ENCODE measurements around the gene EPHB6. TPM values are rescaled to one million over a fixed set of nuclear protein-coding genes. Genes with fewer than 3 reads are reported as not detected.

EPHB6 gene
- total RNA-seq, 1 donor: 4.0 TPM

DNA sequence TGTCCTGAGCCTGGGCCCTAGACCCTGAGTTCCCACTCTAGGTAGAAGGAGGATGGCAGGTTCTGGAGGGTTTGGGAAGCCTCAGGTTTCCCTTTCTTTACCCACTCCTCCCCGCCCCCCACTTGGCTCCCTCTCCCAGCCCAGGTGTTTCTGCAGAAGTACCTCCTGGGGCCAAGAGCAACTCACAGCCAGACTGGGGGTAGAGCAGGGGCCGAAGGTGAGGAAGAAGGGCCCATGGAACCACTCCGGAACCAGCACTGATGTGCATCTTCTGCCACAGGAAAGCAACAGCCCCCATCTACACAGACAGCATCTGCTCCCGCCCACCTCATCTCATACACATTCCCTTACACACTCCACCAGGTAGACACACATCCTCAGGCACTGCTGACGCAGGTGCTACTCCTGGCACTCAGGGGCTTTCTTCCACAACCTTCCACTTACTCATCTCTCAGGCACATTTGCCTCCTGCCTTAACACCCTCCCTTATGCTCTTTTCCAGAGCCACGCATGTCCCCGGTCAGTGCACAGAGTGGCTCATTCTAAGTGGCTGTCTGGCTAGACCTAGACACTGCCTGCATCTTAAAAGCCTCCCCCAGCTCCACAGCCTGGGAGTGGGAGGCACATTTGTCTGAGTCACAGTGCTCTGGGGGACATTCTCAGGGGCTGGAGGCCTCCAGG lies 1.8 kb downstream of the EPHB6 start:
- Histone ChIP-seq H3K36me3 (ENCODE audit: insufficient read depth, low read length) (no peaks in the 10 kb centered on the region), H4K20me1 (ENCODE audit: insufficient read depth, low read length) (no peaks in the 10 kb centered on the region), H2AFZ (ENCODE audit: low read length) (no peak overlapping the region), H3K9me3 (ENCODE audit: low read depth, low read length) (no peaks in the 10 kb centered on the region), H3K4me3 (ENCODE audit: insufficient read depth, low read length) (no peak overlapping the region), H3K4me1 (ENCODE audit: insufficient read depth, low read length) (peaks cover 8% of the 10 kb centered on the region), H3K79me2 (ENCODE audit: insufficient read depth, low read length) (no peaks in the 10 kb centered on the region), H3K27me3 (ENCODE audit: insufficient read depth, low read length) (peaks cover 11% of the 10 kb centered on the region), H3K27ac (ENCODE audit: low read depth, low read length) (no peak overlapping the region), H3K4me2 (ENCODE audit: insufficient read depth, low read length) (no peak overlapping the region)
- TF ChIP-seq, protein P1, sequence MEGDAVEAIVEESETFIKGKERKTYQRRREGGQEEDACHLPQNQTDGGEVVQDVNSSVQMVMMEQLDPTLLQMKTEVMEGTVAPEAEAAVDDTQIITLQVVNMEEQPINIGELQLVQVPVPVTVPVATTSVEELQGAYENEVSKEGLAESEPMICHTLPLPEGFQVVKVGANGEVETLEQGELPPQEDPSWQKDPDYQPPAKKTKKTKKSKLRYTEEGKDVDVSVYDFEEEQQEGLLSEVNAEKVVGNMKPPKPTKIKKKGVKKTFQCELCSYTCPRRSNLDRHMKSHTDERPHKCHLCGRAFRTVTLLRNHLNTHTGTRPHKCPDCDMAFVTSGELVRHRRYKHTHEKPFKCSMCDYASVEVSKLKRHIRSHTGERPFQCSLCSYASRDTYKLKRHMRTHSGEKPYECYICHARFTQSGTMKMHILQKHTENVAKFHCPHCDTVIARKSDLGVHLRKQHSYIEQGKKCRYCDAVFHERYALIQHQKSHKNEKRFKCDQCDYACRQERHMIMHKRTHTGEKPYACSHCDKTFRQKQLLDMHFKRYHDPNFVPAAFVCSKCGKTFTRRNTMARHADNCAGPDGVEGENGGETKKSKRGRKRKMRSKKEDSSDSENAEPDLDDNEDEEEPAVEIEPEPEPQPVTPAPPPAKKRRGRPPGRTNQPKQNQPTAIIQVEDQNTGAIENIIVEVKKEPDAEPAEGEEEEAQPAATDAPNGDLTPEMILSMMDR (IDR thresholded peaks at IDR 0.05; ENCODE audit: extremely low read depth, low read depth, low read length): no peak
- DNase-seq (ENCODE audit: insufficient read length, low spot score, missing footprints): no peak

DNA sequence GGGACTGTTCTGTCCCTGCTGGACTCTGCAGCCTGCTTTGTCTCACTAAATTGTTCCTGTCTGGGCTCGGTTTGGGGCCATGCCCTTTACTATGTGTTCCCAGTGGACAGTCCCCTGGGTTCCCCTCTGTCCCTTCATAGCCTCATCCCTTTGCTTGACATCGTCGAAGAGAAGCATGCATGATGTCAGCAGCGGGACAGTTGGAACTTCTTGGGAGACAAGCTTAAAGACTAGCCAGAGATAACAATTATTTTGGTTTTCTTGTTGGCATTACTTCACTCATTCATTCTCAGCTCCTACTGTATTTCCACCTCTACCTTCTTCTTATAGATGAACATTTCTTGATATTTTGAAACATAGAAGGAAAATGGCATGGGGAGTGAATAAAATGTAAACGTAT lies 2.7 kb downstream of the EPHB6 start:
- H3K4me1 ChIP-seq (ENCODE audit: insufficient read depth, low read length): peaks cover 8% of the 10 kb centered on the region
- TF ChIP-seq, protein P1 (IDR thresholded peaks at IDR 0.05; ENCODE audit: extremely low read depth, low read depth, low read length): no peak
- H3K27ac ChIP-seq (ENCODE audit: low read depth, low read length): no peak overlapping the region
- DNase-seq (ENCODE audit: insufficient read length, low spot score, missing footprints): no peak
- H3K9me3 ChIP-seq (ENCODE audit: low read depth, low read length): no peaks in the 10 kb centered on the region
- H3K36me3 ChIP-seq (ENCODE audit: insufficient read depth, low read length): no peaks in the 10 kb centered on the region
- H3K4me3 ChIP-seq (ENCODE audit: insufficient read depth, low read length): no peak overlapping the region
- H3K27me3 ChIP-seq (ENCODE audit: insufficient read depth, low read length): peaks cover 7% of the 10 kb centered on the region
- no peak overlapping the region for H3K4me2 ChIP-seq (ENCODE audit: insufficient read depth, low read length)
- H3K79me2 ChIP-seq (ENCODE audit: insufficient read depth, low read length): no peaks in the 10 kb centered on the region
- H4K20me1 ChIP-seq (ENCODE audit: insufficient read depth, low read length): no peaks in the 10 kb centered on the region
- no peak overlapping the region for H2AFZ ChIP-seq (ENCODE audit: low read length)

DNA sequence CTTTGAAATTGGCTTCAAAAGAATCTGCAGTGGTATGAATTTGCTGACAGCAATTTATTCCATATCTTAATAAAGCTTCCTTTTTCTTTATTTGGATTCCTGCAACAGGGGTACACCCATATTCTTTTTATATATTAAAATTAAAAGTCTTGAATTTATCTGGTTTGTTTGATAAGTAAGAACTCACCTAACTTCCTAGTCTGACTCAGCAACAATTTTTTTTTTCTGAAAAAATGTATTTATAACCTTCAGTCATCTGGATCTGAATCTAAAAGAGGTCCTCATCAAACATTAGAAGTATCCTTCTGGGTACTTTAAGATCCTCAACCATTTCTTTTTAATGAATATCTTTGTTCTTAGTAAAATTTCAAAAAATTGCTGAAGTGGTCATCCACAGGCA lies 4.5 kb downstream of the EPHB6 start:
- DNase-seq (ENCODE audit: insufficient read length, low spot score, missing footprints): no peak
- Histone ChIP-seq H3K27ac (ENCODE audit: low read depth, low read length) (no peak overlapping the region), H4K20me1 (ENCODE audit: insufficient read depth, low read length) (no peaks in the 10 kb centered on the region), H3K79me2 (ENCODE audit: insufficient read depth, low read length) (no peaks in the 10 kb centered on the region), H2AFZ (ENCODE audit: low read length) (no peak overlapping the region), H3K36me3 (ENCODE audit: insufficient read depth, low read length) (no peaks in the 10 kb centered on the region), H3K4me3 (ENCODE audit: insufficient read depth, low read length) (no peak overlapping the region), H3K9me3 (ENCODE audit: low read depth, low read length) (no peaks in the 10 kb centered on the region), H3K4me2 (ENCODE audit: insufficient read depth, low read length) (no peak overlapping the region), H3K4me1 (ENCODE audit: insufficient read depth, low read length) (peaks cover 1% of the 10 kb centered on the region), H3K27me3 (ENCODE audit: insufficient read depth, low read length) (no peaks in the 10 kb centered on the region)
- TF ChIP-seq, protein P1 (IDR thresholded peaks at IDR 0.05; ENCODE audit: extremely low read depth, low read depth, low read length): no peak

DNA sequence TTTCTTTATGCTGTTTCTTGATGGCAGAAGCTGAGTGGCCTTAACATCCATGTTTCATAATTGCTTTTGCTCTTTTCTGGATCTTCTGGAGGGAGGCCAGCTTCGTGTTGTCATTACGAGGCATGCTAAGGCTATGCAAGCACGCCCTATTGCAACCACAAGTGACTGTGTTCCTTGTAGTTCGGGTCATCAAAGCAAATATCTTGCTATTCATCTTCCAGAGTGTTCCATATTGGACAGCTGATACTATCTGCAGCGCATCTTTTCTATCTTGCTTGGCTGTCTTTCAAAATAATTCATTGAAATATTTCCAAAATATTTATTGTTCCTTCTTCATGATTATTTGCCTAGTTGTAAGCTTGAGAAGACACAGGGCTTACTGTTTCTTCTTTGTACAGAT lies 5.0 kb downstream of the EPHB6 start:
- Histone ChIP-seq H3K27me3 (ENCODE audit: insufficient read depth, low read length) (no peaks in the 10 kb centered on the region), H3K27ac (ENCODE audit: low read depth, low read length) (no peak overlapping the region), H2AFZ (ENCODE audit: low read length) (no peak overlapping the region), H3K36me3 (ENCODE audit: insufficient read depth, low read length) (no peaks in the 10 kb centered on the region), H3K9me3 (ENCODE audit: low read depth, low read length) (no peaks in the 10 kb centered on the region), H3K4me3 (ENCODE audit: insufficient read depth, low read length) (no peak overlapping the region), H3K4me2 (ENCODE audit: insufficient read depth, low read length) (no peak overlapping the region), H3K79me2 (ENCODE audit: insufficient read depth, low read length) (no peaks in the 10 kb centered on the region), H3K4me1 (ENCODE audit: insufficient read depth, low read length) (no peaks in the 10 kb centered on the region), H4K20me1 (ENCODE audit: insufficient read depth, low read length) (no peaks in the 10 kb centered on the region)
- TF ChIP-seq, protein P1 (IDR thresholded peaks at IDR 0.05; ENCODE audit: extremely low read depth, low read depth, low read length): no peak
- peak; percentile 87 for DNase-seq (ENCODE audit: insufficient read length, low spot score, missing footprints)
